Eye (tissue), 1 donor: ENCODE measurements around the gene TMEM121.

Experiments used
- DNase-seq: peaks from one replicate; pipeline ENCODE4 v3.0.0-alpha.2; 2015

TMEM121 gene

GRCh38 chr14:105487449-105487985 is 38.9 kb upstream of the TMEM121 start:
- DNase-seq = no peak

- no peak for DNase-seq
These were observed 38.2 kb upstream of the TMEM121 start for GRCh38 chr14:105487986-105488777.

- peak; percentile 24 for DNase-seq
These were observed 37.4 kb upstream of the TMEM121 start for GRCh38 chr14:105488781-105489541.

GRCh38 chr14:105489542-105490266 is 36.7 kb upstream of the TMEM121 start:
- peak; percentile 96 for DNase-seq

GRCh38 chr14:105490267-105490571 is 36.2 kb upstream of the TMEM121 start:
- no peak for DNase-seq

- peak; percentile 100 for DNase-seq
These were observed 35.6 kb upstream of the TMEM121 start, which contains the start of gene TEDC1 for GRCh38 chr14:105490572-105491365. Gene TEDC1 (plus strand): TSS chr14:105491246. CDS start chr14:105491376, 130 bp downstream.

- DNase-seq = peak; percentile 78
These were observed 34.9 kb upstream of the TMEM121 start for GRCh38 chr14:105491366-105491973.

- DNase-seq = no peak
These were observed 34.1 kb upstream of the TMEM121 start for GRCh38 chr14:105492031-105492970.

- DNase-seq = no peak
These were observed 33.2 kb upstream of the TMEM121 start for GRCh38 chr14:105492971-105493871.

GRCh38 chr14:105493921-105494605 is 32.3 kb upstream of the TMEM121 start:
- DNase-seq = no peak

- DNase-seq = no peak
These were observed 31.8 kb upstream of the TMEM121 start for GRCh38 chr14:105494606-105494929.

GRCh38 chr14:105495101-105495989 is 31.0 kb upstream of the TMEM121 start:
- DNase-seq = no peak

- DNase-seq = no peak
These were observed 30.2 kb upstream of the TMEM121 start for GRCh38 chr14:105495990-105496830.

- no peak for DNase-seq
These were observed 29.4 kb upstream of the TMEM121 start for GRCh38 chr14:105496831-105497591.

- DNase-seq = no peak
These were observed 28.5 kb upstream of the TMEM121 start for GRCh38 chr14:105497671-105498429.
